Measurements from ENCODE around the gene CACYBP.

DNA sequence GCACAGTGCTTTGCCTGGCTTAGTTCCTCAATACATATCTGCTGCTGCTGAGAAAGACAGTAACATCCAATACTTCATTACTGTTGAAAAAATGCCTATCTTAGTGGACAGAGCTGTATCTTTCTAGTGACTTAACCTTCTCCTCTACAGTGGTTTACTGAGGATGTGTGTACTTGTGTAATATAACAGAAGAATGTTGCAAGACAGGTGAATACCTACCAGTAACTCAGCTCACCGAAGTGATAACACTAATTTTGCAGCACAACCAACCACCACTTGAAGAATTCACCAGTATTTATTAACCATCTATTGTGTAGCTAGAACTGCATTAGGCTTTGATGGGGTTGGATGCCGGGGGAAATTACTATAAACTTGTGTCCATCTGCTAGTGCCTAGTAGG, 51.2 kb downstream of the CACYBP start:
- no peak for TF ChIP-seq EZH2 (IDR thresholded peaks at IDR 0.05; ENCODE audit: borderline replicate concordance, insufficient read depth, low read length, poor library complexity, severe bottlenecking)
- TF ChIP-seq, protein P1, sequence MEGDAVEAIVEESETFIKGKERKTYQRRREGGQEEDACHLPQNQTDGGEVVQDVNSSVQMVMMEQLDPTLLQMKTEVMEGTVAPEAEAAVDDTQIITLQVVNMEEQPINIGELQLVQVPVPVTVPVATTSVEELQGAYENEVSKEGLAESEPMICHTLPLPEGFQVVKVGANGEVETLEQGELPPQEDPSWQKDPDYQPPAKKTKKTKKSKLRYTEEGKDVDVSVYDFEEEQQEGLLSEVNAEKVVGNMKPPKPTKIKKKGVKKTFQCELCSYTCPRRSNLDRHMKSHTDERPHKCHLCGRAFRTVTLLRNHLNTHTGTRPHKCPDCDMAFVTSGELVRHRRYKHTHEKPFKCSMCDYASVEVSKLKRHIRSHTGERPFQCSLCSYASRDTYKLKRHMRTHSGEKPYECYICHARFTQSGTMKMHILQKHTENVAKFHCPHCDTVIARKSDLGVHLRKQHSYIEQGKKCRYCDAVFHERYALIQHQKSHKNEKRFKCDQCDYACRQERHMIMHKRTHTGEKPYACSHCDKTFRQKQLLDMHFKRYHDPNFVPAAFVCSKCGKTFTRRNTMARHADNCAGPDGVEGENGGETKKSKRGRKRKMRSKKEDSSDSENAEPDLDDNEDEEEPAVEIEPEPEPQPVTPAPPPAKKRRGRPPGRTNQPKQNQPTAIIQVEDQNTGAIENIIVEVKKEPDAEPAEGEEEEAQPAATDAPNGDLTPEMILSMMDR (IDR thresholded peaks at IDR 0.05; ENCODE audit: poor library complexity, severe bottlenecking): no peak
- no peak for TF ChIP-seq RAD21 (conservative IDR thresholded peaks at IDR 0.05)
- no peak for TF ChIP-seq POLR2AphosphoS5 (IDR thresholded peaks at IDR 0.05)

Data from neural cell (in vitro differentiated cells).